ENCODE measurements around the gene SLC6A3.
"Not testable (repeated sequence)": the region's sequence is repeated elsewhere in the genome, so short reads cannot be mapped to it uniquely, and the experiment has no call there.

SLC6A3 gene

DNA sequence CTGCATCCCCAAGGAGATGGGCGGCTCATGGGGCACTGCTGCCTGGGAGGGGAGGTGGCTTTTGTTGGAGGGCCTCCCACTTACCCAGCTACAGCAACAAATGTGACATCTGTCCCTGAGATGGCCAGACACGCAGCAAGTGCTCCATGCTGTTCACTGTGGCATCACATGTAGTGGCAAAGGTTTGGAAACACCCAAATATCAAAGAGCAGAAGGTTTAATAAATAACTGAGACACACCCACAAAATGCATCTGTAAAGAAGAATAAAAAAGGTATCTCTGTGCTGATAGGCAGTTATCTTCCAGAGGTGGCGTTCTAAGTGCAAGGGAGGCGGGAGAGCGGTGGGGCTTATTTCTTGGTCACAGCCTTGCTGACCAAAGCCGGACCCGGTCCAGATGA lies 77.0 kb downstream of the SLC6A3 start:
- no CpG with 5 or more reads among the region's 7 CpGs for WGBS (ENCODE audit: insufficient coverage, insufficient read length)
- no peak overlapping the region for H3K27ac ChIP-seq (ENCODE audit: low read length)
- no peaks in the 10 kb centered on the region for H3K36me3 ChIP-seq (ENCODE audit: control insufficient read depth, insufficient read depth, low read length)
- no peaks in the 10 kb centered on the region for H3K4me1 ChIP-seq (ENCODE audit: control insufficient read depth, insufficient read depth, low read length)
- no peak for DNase-seq (ENCODE audit: low read depth, low spot score)
- H3K9me3 ChIP-seq (ENCODE audit: control insufficient read depth, insufficient read depth, low read length) = no peaks in the 10 kb centered on the region
- H3K27me3 ChIP-seq (ENCODE audit: control insufficient read depth, insufficient read depth, low read length) = no peaks in the 10 kb centered on the region
- H3K4me3 ChIP-seq (ENCODE audit: low read length) = no peak overlapping the region

- no peak overlapping the region for H3K4me3 ChIP-seq (ENCODE audit: low read length)
- no peaks in the 10 kb centered on the region for H3K4me1 ChIP-seq (ENCODE audit: control insufficient read depth, insufficient read depth, low read length)
- no peaks in the 10 kb centered on the region for H3K9me3 ChIP-seq (ENCODE audit: control insufficient read depth, insufficient read depth, low read length)
- no peaks in the 10 kb centered on the region for H3K36me3 ChIP-seq (ENCODE audit: control insufficient read depth, insufficient read depth, low read length)
- WGBS (ENCODE audit: insufficient coverage, insufficient read length) = no CpG with 5 or more reads among the region's 7 CpGs
- H3K27me3 ChIP-seq (ENCODE audit: control insufficient read depth, insufficient read depth, low read length) = no peaks in the 10 kb centered on the region
- H3K27ac ChIP-seq (ENCODE audit: low read length) = no peak overlapping the region
- no peak for DNase-seq (ENCODE audit: low read depth, low spot score)
These were observed 78.1 kb downstream of the SLC6A3 start for GRCh38 chr5:1367149-1367548.

DNA sequence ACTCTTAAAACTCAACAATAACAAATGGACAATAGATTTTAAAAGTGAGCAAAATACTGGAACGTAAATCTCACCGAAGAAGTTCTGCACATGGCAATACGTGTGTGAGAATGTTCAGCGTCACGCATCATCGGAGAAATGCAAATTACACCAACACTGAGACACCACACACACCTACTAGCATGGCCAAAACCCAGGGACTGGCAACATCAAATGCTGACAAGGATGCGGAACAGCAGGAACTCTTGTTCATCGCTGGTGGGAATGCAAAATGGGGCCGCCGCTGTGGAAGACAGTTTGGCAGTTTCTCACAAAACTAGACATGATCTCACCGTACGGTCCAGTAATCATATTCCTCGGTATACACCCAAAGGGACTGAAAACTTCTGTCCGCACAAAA lies 78.7 kb downstream of the SLC6A3 start:
- Histone ChIP-seq H3K4me1 (ENCODE audit: control insufficient read depth, insufficient read depth, low read length) (no peaks in the 10 kb centered on the region), H3K9me3 (ENCODE audit: control insufficient read depth, insufficient read depth, low read length) (no peaks in the 10 kb centered on the region), H3K27me3 (ENCODE audit: control insufficient read depth, insufficient read depth, low read length) (no peaks in the 10 kb centered on the region), H3K36me3 (ENCODE audit: control insufficient read depth, insufficient read depth, low read length) (no peaks in the 10 kb centered on the region), H3K4me3 (ENCODE audit: low read length) (no peak overlapping the region), H3K27ac (ENCODE audit: low read length) (no peak overlapping the region)
- no peak for DNase-seq (ENCODE audit: low read depth, low spot score)
- WGBS (ENCODE audit: insufficient coverage, insufficient read length) = no CpG with 5 or more reads among the region's 14 CpGs

DNA sequence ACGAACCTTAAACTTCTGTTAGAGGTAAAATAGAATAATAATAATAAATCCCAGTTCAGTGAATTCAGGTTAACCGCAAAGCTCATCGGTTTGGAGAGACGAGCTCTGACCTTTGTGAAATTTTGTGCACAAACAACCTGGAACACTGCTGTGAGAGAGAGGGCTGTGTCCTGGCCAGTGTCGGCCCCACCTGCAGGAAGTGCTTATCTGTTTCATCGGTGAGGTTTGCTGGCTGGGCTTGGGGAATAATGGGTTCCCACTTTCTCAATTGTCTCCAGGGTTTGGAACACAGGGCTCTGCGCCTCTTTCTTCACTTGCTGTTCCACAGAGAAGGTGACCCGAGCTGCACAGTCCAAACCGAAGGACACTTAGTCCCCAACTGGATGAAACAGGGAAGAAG lies 81.0 kb downstream of the SLC6A3 start:
- WGBS (ENCODE audit: insufficient coverage, insufficient read length) = no CpG with 5 or more reads among the region's 9 CpGs
- H3K4me3 ChIP-seq (ENCODE audit: low read length) = no peak overlapping the region
- no peaks in the 10 kb centered on the region for H3K27me3 ChIP-seq (ENCODE audit: control insufficient read depth, insufficient read depth, low read length)
- no peak for DNase-seq (ENCODE audit: low read depth, low spot score)
- no peak overlapping the region for H3K27ac ChIP-seq (ENCODE audit: low read length)
- no peaks in the 10 kb centered on the region for H3K9me3 ChIP-seq (ENCODE audit: control insufficient read depth, insufficient read depth, low read length)
- no peaks in the 10 kb centered on the region for H3K4me1 ChIP-seq (ENCODE audit: control insufficient read depth, insufficient read depth, low read length)
- H3K36me3 ChIP-seq (ENCODE audit: control insufficient read depth, insufficient read depth, low read length) = no peaks in the 10 kb centered on the region

DNA sequence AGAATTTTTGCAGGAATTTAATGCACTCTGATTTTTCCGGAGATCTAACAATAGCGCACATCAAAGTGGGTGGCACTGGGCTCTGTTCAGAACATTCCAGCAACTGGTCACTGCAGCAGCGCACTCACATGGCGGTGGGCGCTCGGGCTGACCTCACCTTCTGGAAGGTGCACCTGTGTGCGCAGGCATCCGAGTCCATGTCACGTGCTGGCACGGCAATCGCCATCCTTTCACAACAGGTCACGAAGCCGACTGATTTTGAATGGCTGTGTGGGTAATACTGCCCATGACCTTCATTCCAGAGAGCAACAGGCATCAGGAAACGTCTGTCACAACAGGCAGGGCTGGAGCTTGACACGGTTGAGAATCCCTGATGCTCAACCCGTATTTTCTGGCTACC lies 81.7 kb downstream of the SLC6A3 start:
- no CpG with 5 or more reads among the region's 16 CpGs for WGBS (ENCODE audit: insufficient coverage, insufficient read length)
- no peak for DNase-seq (ENCODE audit: low read depth, low spot score)
- Histone ChIP-seq H3K36me3 (ENCODE audit: control insufficient read depth, insufficient read depth, low read length) (no peaks in the 10 kb centered on the region), H3K4me1 (ENCODE audit: control insufficient read depth, insufficient read depth, low read length) (no peaks in the 10 kb centered on the region), H3K9me3 (ENCODE audit: control insufficient read depth, insufficient read depth, low read length) (no peaks in the 10 kb centered on the region), H3K27me3 (ENCODE audit: control insufficient read depth, insufficient read depth, low read length) (no peaks in the 10 kb centered on the region), H3K27ac (ENCODE audit: low read length) (no peak overlapping the region), H3K4me3 (ENCODE audit: low read length) (no peak overlapping the region)

GRCh38 chr5:1363160-1363559 lies 82.1 kb downstream of the SLC6A3 start:
- H3K9me3 ChIP-seq (ENCODE audit: control insufficient read depth, insufficient read depth, low read length) = no peaks in the 10 kb centered on the region
- H3K27ac ChIP-seq (ENCODE audit: low read length) = no peak overlapping the region
- H3K27me3 ChIP-seq (ENCODE audit: control insufficient read depth, insufficient read depth, low read length) = no peaks in the 10 kb centered on the region
- no peaks in the 10 kb centered on the region for H3K4me1 ChIP-seq (ENCODE audit: control insufficient read depth, insufficient read depth, low read length)
- no CpG with 5 or more reads among the region's 6 CpGs for WGBS (ENCODE audit: insufficient coverage, insufficient read length)
- DNase-seq (ENCODE audit: low read depth, low spot score) = no peak
- no peaks in the 10 kb centered on the region for H3K36me3 ChIP-seq (ENCODE audit: control insufficient read depth, insufficient read depth, low read length)
- H3K4me3 ChIP-seq (ENCODE audit: low read length) = no peak overlapping the region

DNA sequence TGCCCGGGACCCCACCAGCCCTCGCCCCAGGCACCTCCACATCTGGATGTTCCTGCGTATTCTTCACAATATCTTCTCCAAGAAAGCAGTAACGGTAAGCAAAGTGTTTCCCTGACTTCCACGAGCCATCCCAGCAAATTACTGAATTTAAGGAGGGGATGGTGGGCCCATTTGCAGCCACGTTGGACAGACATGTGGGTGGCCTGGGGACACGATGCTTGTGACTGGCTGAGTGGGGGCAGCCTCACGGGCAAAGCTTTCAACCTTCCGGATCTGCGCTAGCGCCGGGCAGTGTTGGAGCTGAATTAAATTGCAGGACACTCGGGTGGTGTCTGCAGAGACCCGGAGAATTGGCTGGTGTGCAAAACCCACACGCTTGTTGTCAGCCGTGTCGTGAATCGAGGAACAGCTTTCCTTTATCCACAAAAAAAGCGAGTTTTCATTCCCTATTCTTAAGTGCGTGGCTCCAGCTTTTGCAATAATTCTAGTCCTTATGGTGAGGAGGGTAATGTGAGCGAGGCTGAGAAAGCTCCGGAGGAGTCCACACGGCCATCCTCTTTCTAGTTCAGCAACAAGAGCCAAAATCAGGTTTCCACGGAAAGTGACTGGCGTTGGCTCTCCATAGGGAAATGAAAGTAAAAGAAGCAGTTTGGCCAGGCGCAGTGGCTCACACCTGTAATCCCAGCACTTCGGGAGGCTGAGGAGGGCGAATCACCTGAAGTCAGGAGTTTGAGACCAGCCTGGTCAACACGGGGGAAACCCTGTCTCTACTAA lies 82.8 kb downstream of the SLC6A3 start:
- WGBS (ENCODE audit: insufficient coverage, insufficient read length) = no CpG with 5 or more reads among the region's 29 CpGs
- Histone ChIP-seq H3K9me3 (ENCODE audit: control insufficient read depth, insufficient read depth, low read length) (no peaks in the 10 kb centered on the region), H3K4me3 (ENCODE audit: low read length) (no peak overlapping the region), H3K36me3 (ENCODE audit: control insufficient read depth, insufficient read depth, low read length) (no peaks in the 10 kb centered on the region), H3K27ac (ENCODE audit: low read length) (no peak overlapping the region), H3K4me1 (ENCODE audit: control insufficient read depth, insufficient read depth, low read length) (0 out of 2 replicates have a peak, but pooled peaks cover 1% of the 10 kb centered on the region), H3K27me3 (ENCODE audit: control insufficient read depth, insufficient read depth, low read length) (no peaks in the 10 kb centered on the region)
- DNase-seq (ENCODE audit: low read depth, low spot score) = no peak

GRCh38 chr5:1360861-1361260 lies 84.4 kb downstream of the SLC6A3 start:
- Histone ChIP-seq H3K4me1 (ENCODE audit: control insufficient read depth, insufficient read depth, low read length) (0 out of 2 replicates have a peak, but pooled peaks cover 1% of the 10 kb centered on the region), H3K36me3 (ENCODE audit: control insufficient read depth, insufficient read depth, low read length) (no peaks in the 10 kb centered on the region), H3K27ac (ENCODE audit: low read length) (no peak overlapping the region), H3K9me3 (ENCODE audit: control insufficient read depth, insufficient read depth, low read length) (no peaks in the 10 kb centered on the region), H3K27me3 (ENCODE audit: control insufficient read depth, insufficient read depth, low read length) (no peaks in the 10 kb centered on the region), H3K4me3 (ENCODE audit: low read length) (no peak overlapping the region)
- WGBS (ENCODE audit: insufficient coverage, insufficient read length) = no CpG with 5 or more reads among the region's 4 CpGs
- no peak for DNase-seq (ENCODE audit: low read depth, low spot score)

GRCh38 chr5:1360367-1360766 lies 84.9 kb downstream of the SLC6A3 start:
- H3K27me3 ChIP-seq (ENCODE audit: control insufficient read depth, insufficient read depth, low read length); H3K9me3 ChIP-seq (ENCODE audit: control insufficient read depth, insufficient read depth, low read length); DNase-seq (ENCODE audit: low read depth, low spot score); H3K4me1 ChIP-seq (ENCODE audit: control insufficient read depth, insufficient read depth, low read length); H3K36me3 ChIP-seq (ENCODE audit: control insufficient read depth, insufficient read depth, low read length); H3K27ac ChIP-seq (ENCODE audit: low read length); H3K4me3 ChIP-seq (ENCODE audit: low read length): not testable (repeated sequence)
- WGBS (ENCODE audit: insufficient coverage, insufficient read length) = no CpG with 5 or more reads among the region's 7 CpGs

GRCh38 chr5:1359713-1360112 lies 85.5 kb downstream of the SLC6A3 start:
- WGBS (ENCODE audit: insufficient coverage, insufficient read length) = no CpG with 5 or more reads among the region's 11 CpGs
- 0 out of 2 replicates have a peak, but pooled peaks cover 1% of the 10 kb centered on the region for H3K4me1 ChIP-seq (ENCODE audit: control insufficient read depth, insufficient read depth, low read length)
- no peaks in the 10 kb centered on the region for H3K36me3 ChIP-seq (ENCODE audit: control insufficient read depth, insufficient read depth, low read length)
- DNase-seq (ENCODE audit: low read depth, low spot score) = no peak
- H3K27me3 ChIP-seq (ENCODE audit: control insufficient read depth, insufficient read depth, low read length) = no peaks in the 10 kb centered on the region
- no peak overlapping the region for H3K27ac ChIP-seq (ENCODE audit: low read length)
- no peak overlapping the region for H3K4me3 ChIP-seq (ENCODE audit: low read length)
- no peaks in the 10 kb centered on the region for H3K9me3 ChIP-seq (ENCODE audit: control insufficient read depth, insufficient read depth, low read length)

- H3K4me3 ChIP-seq (ENCODE audit: low read length) = no peak overlapping the region
- H3K4me1 ChIP-seq (ENCODE audit: control insufficient read depth, insufficient read depth, low read length) = 0 out of 2 replicates have a peak, but pooled peaks cover 1% of the 10 kb centered on the region
- no peaks in the 10 kb centered on the region for H3K27me3 ChIP-seq (ENCODE audit: control insufficient read depth, insufficient read depth, low read length)
- H3K27ac ChIP-seq (ENCODE audit: low read length) = no peak overlapping the region
- no peaks in the 10 kb centered on the region for H3K9me3 ChIP-seq (ENCODE audit: control insufficient read depth, insufficient read depth, low read length)
- H3K36me3 ChIP-seq (ENCODE audit: control insufficient read depth, insufficient read depth, low read length) = no peaks in the 10 kb centered on the region
- WGBS (ENCODE audit: insufficient coverage, insufficient read length) = no CpG with 5 or more reads among the region's 31 CpGs
- no peak for DNase-seq (ENCODE audit: low read depth, low spot score)
These were observed 86.1 kb downstream of the SLC6A3 start for GRCh38 chr5:1359031-1359645.
